GM12878 (cell line): ENCODE measurements around the gene MYL12A. TPM values are rescaled to one million over a fixed set of nuclear protein-coding genes. Genes with fewer than 3 reads are reported as not detected.
A peak's percentile ranks its signal among the peaks of the same experiment; 100 is the strongest.

Experiments used
- BMI1 ChIP-seq: fragments of 450-650 bp; IDR thresholded peaks from 2 replicates; pipeline ENCODE4 v1.6.1; 2016; ENCODE audit warnings: mild to moderate bottlenecking, moderate library complexity, borderline replicate concordance
- CUX1 ChIP-seq: IDR thresholded peaks from 2 replicates; pipeline ENCODE4 v1.6.1; 2012; ENCODE audit warnings: improper control_type of control experiment, low read depth, low read length; ENCODE audit not compliant: insufficient replicate concordance
- HDGF ChIP-seq: fragments of 450-650 bp; IDR thresholded peaks from 2 replicates; pipeline ENCODE4 v1.6.1; 2016; ENCODE audit warnings: antibody characterized with exemption
- HSF1 ChIP-seq: fragments of 150-350 bp; IDR thresholded peaks from 2 replicates; pipeline ENCODE4 v1.6.1; 2014; ENCODE audit warnings: mild to moderate bottlenecking, low read depth, low read length
- IKZF2 ChIP-seq, 2 experiments: fragments of 450-650 bp; IDR thresholded peaks; 2 replicates each; pipeline ENCODE4 v1.6.1; 2017; ENCODE audit warnings: mild to moderate bottlenecking in 2 of 2, moderate library complexity in 2 of 2
- JUNB ChIP-seq: IDR thresholded peaks from 2 replicates; pipeline ENCODE4 v1.6.1; 2016; ENCODE audit warnings: antibody characterized with exemption, mild to moderate bottlenecking
- JUND ChIP-seq: IDR thresholded peaks from 2 replicates; pipeline ENCODE4 v1.6.1; 2012; ENCODE audit warnings: low read depth, mild to moderate bottlenecking, low read length, improper control_type of control experiment, moderate library complexity
- KAT2A ChIP-seq: conservative IDR thresholded peaks from 2 replicates; pipeline ENCODE4 v1.6.1; 2011; ENCODE audit warnings: low read depth, low read length; ENCODE audit not compliant: control insufficient read depth
- KDM1A ChIP-seq: fragments of 200-600 bp; sonication (generic); IDR thresholded peaks from 2 replicates; pipeline ENCODE4 v1.6.1; 2016; ENCODE audit warnings: borderline replicate concordance
- MEF2A ChIP-seq: IDR thresholded peaks from 2 replicates; pipeline ENCODE4 v1.6.1; 2011; ENCODE audit warnings: low read depth, mild to moderate bottlenecking, low read length, moderate library complexity; ENCODE audit not compliant: insufficient read depth
- NR2F1 ChIP-seq: fragments of 450-650 bp; conservative IDR thresholded peaks from 2 replicates; pipeline ENCODE4 v1.6.1; 2017; ENCODE audit warnings: mild to moderate bottlenecking
- PAX5 ChIP-seq: IDR thresholded peaks from 2 replicates; pipeline ENCODE4 v1.6.1; 2011; ENCODE audit warnings: low read depth, low read length, borderline replicate concordance
- RUNX3 ChIP-seq: IDR thresholded peaks from 2 replicates; pipeline ENCODE4 v1.6.1; 2012; ENCODE audit warnings: low read length, inconsistent platforms
- SPI1 ChIP-seq: IDR thresholded peaks from 2 replicates; pipeline ENCODE4 v1.6.1; 2011; ENCODE audit warnings: low read depth, mild to moderate bottlenecking, low read length, moderate library complexity, borderline replicate concordance; ENCODE audit not compliant: insufficient read depth
- SREBF1 ChIP-seq: IDR thresholded peaks from 2 replicates; pipeline ENCODE4 v1.6.1; 2012; ENCODE audit warnings: mild to moderate bottlenecking, low read length
- TAF1 ChIP-seq: IDR thresholded peaks from 2 replicates; pipeline ENCODE4 v1.6.1; 2011; ENCODE audit warnings: mild to moderate bottlenecking, low read depth, low read length, borderline replicate concordance
- TARDBP ChIP-seq: IDR thresholded peaks from 2 replicates; pipeline ENCODE4 v1.6.1; 2016; ENCODE audit warnings: borderline replicate concordance
- ZNF207 ChIP-seq: fragments of 450-650 bp; IDR thresholded peaks from 2 replicates; pipeline ENCODE4 v1.6.1; 2014; ENCODE audit warnings: antibody characterized with exemption, mild to moderate bottlenecking, borderline replicate concordance
- ZNF274 ChIP-seq: IDR thresholded peaks from one replicate; pipeline ENCODE4 v1.8.0; 2011; ENCODE audit not compliant: insufficient read length, insufficient read depth
- polyA plus RNA-seq, 11 experiments: library from polyadenylated mRNA; depleted of rRNA in 4 of 11; unstranded in 6 of 11; stranded (reverse) in 5 of 11; fragments of >200 nt; fragmentation: Nextera tagmentation in 4 of 11; fragmentation: Illumina TruSeq in 1 of 11; extraction: Ambion mirVana in 4 of 11; extraction: Trizol in 1 of 11; gene quantifications; 1 replicate in 1 of 11; 2 replicates in 10 of 11; pipeline versions ENCODE4 v1.2.1 to v1.2.3, GENCODE V29; 2011 to 2016; ENCODE audit warnings: inconsistent platforms in 2 of 11, missing spikeins in 2 of 11, low read depth in 1 of 11
- total RNA-seq, 4 experiments: library from RNA; depleted of rRNA in 3 of 4; stranded (reverse); fragments of >200 nt in 3 of 4; fragmentation: Illumina TruSeq in 1 of 4; extraction: Trizol in 1 of 4; gene quantifications; 2 replicates each; pipeline versions ENCODE4 v1.2.1 to v1.2.3, GENCODE V29; 2013 to 2021
- TF ChIP-seq, protein P1 (sequence below): fragments of 450-650 bp; conservative IDR thresholded peaks from 2 replicates; pipeline ENCODE4 v1.6.1; 2017; ENCODE audit warnings: mild to moderate bottlenecking, moderate library complexity
- TF ChIP-seq, protein P2 (sequence below): IDR thresholded peaks from 2 replicates; pipeline ENCODE4 v1.6.1; 2012; ENCODE audit warnings: low read depth, low read length, improper control_type of control experiment
- TF ChIP-seq, protein P3 (sequence below): fragments of 450-650 bp; IDR thresholded peaks from 2 replicates; pipeline ENCODE4 v1.6.1; 2016; ENCODE audit warnings: mild to moderate bottlenecking

MYL12A gene
- total and polyA plus RNA-seq, 10 of the 15 experiments (the other 5 are each of a cell fraction or from before 2014, with no cell fraction given), result 488 to 1,663 (median 924) TPM

DNA sequence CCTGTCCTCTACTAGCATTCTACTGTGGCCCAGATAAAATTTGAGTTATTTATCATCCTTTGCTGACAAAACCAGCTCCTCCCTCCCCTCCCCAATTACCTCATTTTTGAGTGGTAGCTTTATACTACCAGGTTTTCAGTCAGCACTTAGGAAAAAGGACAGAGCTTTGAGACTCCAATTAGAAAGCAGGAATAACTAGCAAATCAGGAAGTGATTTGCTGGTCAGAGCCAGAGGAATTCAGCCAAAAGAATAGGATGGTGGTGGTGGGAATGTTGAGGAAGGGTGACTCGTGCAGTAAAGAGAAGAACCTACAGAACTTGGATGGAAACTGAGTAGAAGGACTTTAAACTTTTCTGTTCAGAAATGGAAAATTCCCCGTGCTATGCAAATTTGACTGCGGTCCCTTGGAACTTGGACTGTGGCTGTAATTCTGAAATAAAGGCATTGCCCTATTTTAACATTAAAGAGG lies 18.0 kb downstream of the MYL12A start (continued):
- no peak for TF ChIP-seq ZNF274
- TF ChIP-seq KDM1A, result no peak
- TF ChIP-seq SREBF1, result no peak
- no peak for TF ChIP-seq SPI1
- TF ChIP-seq, protein P1, sequence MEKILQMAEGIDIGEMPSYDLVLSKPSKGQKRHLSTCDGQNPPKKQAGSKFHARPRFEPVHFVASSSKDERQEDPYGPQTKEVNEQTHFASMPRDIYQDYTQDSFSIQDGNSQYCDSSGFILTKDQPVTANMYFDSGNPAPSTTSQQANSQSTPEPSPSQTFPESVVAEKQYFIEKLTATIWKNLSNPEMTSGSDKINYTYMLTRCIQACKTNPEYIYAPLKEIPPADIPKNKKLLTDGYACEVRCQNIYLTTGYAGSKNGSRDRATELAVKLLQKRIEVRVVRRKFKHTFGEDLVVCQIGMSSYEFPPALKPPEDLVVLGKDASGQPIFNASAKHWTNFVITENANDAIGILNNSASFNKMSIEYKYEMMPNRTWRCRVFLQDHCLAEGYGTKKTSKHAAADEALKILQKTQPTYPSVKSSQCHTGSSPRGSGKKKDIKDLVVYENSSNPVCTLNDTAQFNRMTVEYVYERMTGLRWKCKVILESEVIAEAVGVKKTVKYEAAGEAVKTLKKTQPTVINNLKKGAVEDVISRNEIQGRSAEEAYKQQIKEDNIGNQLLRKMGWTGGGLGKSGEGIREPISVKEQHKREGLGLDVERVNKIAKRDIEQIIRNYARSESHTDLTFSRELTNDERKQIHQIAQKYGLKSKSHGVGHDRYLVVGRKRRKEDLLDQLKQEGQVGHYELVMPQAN, result no peak
- peak; percentile 50 to 79; a peak in 3 of 4 replicates for TF ChIP-seq IKZF2 (IDR thresholded peaks at IDR 0.05)
- no peak for TF ChIP-seq CUX1
- no peak for TF ChIP-seq BMI1
- TF ChIP-seq JUNB, result no peak
- 0 out of 2 replicates have a peak, but pooled peaks have one; percentile 26 for TF ChIP-seq NR2F1
- TF ChIP-seq HSF1, result no peak
- no peak for TF ChIP-seq TAF1
- TF ChIP-seq, protein P2, sequence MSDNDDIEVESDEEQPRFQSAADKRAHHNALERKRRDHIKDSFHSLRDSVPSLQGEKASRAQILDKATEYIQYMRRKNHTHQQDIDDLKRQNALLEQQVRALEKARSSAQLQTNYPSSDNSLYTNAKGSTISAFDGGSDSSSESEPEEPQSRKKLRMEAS, result no peak
- TF ChIP-seq PAX5, result no peak
- no peak for TF ChIP-seq MEF2A
- TF ChIP-seq KAT2A, result no peak
- no peak; the same call in 1 of the 2 replicates for TF ChIP-seq RUNX3
- no peak for TF ChIP-seq TARDBP
- TF ChIP-seq ZNF207, result no peak
- no peak for TF ChIP-seq HDGF
- TF ChIP-seq, protein P3, sequence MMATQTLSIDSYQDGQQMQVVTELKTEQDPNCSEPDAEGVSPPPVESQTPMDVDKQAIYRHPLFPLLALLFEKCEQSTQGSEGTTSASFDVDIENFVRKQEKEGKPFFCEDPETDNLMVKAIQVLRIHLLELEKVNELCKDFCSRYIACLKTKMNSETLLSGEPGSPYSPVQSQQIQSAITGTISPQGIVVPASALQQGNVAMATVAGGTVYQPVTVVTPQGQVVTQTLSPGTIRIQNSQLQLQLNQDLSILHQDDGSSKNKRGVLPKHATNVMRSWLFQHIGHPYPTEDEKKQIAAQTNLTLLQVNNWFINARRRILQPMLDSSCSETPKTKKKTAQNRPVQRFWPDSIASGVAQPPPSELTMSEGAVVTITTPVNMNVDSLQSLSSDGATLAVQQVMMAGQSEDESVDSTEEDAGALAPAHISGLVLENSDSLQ, result peak; percentile 54; the same call in 1 of the 2 replicates
- TF ChIP-seq JUND, result no peak
